Mucosa of rectum (tissue), 2 donors: ENCODE measurements around the gene TNIP2.
"Not testable (repeated sequence)": the region's sequence is repeated elsewhere in the genome, so short reads cannot be mapped to it uniquely, and the experiment has no call there.

Experiments used
- H3K27ac ChIP-seq, 2 donors: one replicate each; pipeline ENCODE4 v1.7.0; 2013; ENCODE audit warnings: inconsistent platforms in 2 of 2, low read depth in 2 of 2, low read length in 2 of 2
- H3K27me3 ChIP-seq, 2 donors: one replicate each; pipeline ENCODE4 v1.7.0; 2013; ENCODE audit warnings: low read length in 2 of 2; ENCODE audit not compliant: control insufficient read depth in 2 of 2, insufficient read depth in 2 of 2
- H3K36me3 ChIP-seq, 2 donors: one replicate each; pipeline ENCODE4 v1.7.0; 2013; ENCODE audit warnings: low read length in 2 of 2; ENCODE audit not compliant: control insufficient read depth in 2 of 2, insufficient read depth in 2 of 2
- H3K4me1 ChIP-seq, 2 donors: one replicate each; pipeline ENCODE4 v1.7.0; 2013; ENCODE audit warnings: low read length in 2 of 2, mild to moderate bottlenecking in 1 of 2; ENCODE audit not compliant: control insufficient read depth in 2 of 2, insufficient read depth in 2 of 2
- H3K4me3 ChIP-seq, 2 donors: one replicate each; pipeline ENCODE4 v1.7.0; 2013; ENCODE audit warnings: low read length in 2 of 2
- H3K9ac ChIP-seq, 2 donors: one replicate each; pipeline ENCODE4 v1.7.0; 2013; ENCODE audit warnings: low read length in 2 of 2, low read depth in 1 of 2, mild to moderate bottlenecking in 1 of 2
- H3K9me3 ChIP-seq, 2 donors: one replicate each; pipeline ENCODE4 v1.7.0; 2013; ENCODE audit warnings: low read length in 2 of 2; ENCODE audit not compliant: control insufficient read depth in 2 of 2
- donor health status: healthy.
- donor health status: Normal muscosa, but diverticular disease.

The TNIP2 gene

GRCh38 chr4:2731907-2732317, 24.2 kb downstream of the TNIP2 start:
- H3K27ac ChIP-seq: no peak overlapping the region
- H3K9me3 ChIP-seq: no peaks in the 10 kb centered on the region
- no peaks in the 10 kb centered on the region for H3K4me1 ChIP-seq
- H3K27me3 ChIP-seq: no peaks in the 10 kb centered on the region
- no peak overlapping the region for H3K4me3 ChIP-seq
- peaks cover 26 to 29% of the 10 kb centered on the region in 2 donors for H3K36me3 ChIP-seq
- H3K9ac ChIP-seq: no peak overlapping the region

- Histone ChIP-seq H3K27ac (no peak overlapping the region), H3K4me3 (no peak overlapping the region), H3K9me3 (no peaks in the 10 kb centered on the region), H3K36me3 (peaks cover 26 to 29% of the 10 kb centered on the region in 2 donors), H3K9ac (no peak overlapping the region), H3K4me1 (no peaks in the 10 kb centered on the region), H3K27me3 (no peaks in the 10 kb centered on the region)
Observed at GRCh38 chr4:2729533-2729875, 26.6 kb downstream of the TNIP2 start.

- H3K4me1 ChIP-seq: no peaks in the 10 kb centered on the region
- no peak overlapping the region for H3K4me3 ChIP-seq
- no peak overlapping the region for H3K27ac ChIP-seq
- no peaks in the 10 kb centered on the region for H3K9me3 ChIP-seq
- peaks cover 26 to 29% of the 10 kb centered on the region in 2 donors for H3K36me3 ChIP-seq
- H3K9ac ChIP-seq: no peak overlapping the region
- no peaks in the 10 kb centered on the region for H3K27me3 ChIP-seq
Observed at GRCh38 chr4:2728806-2729532, 27.2 kb downstream of the TNIP2 start.

GRCh38 chr4:2728221-2728620, 27.9 kb downstream of the TNIP2 start:
- H3K27ac ChIP-seq: no peak overlapping the region

GRCh38 chr4:2726881-2727280, 29.3 kb downstream of the TNIP2 start:
- not testable (repeated sequence) for H3K4me1 ChIP-seq, H3K9me3 ChIP-seq, H3K9ac ChIP-seq, H3K27ac ChIP-seq, H3K4me3 ChIP-seq, H3K27me3 ChIP-seq
- H3K36me3 ChIP-seq: peaks cover 17 to 19% of the 10 kb centered on the region in 2 donors

More at GRCh38 chr4:2728221-2728620, 27.9 kb downstream of the TNIP2 start:
- Histone ChIP-seq H3K9ac (no peak overlapping the region), H3K27me3 (no peaks in the 10 kb centered on the region), H3K36me3 (peaks cover 22 to 26% of the 10 kb centered on the region in 2 donors), H3K9me3 (no peaks in the 10 kb centered on the region), H3K4me3 (no peak overlapping the region), H3K4me1 (no peaks in the 10 kb centered on the region)

- no peaks in the 10 kb centered on the region for H3K4me1 ChIP-seq
- no peaks in the 10 kb centered on the region for H3K9me3 ChIP-seq
- no peak overlapping the region for H3K4me3 ChIP-seq
- no peak overlapping the region for H3K27ac ChIP-seq
- no peak overlapping the region for H3K9ac ChIP-seq
- H3K36me3 ChIP-seq: peaks cover 18 to 24% of the 10 kb centered on the region in 2 donors
- no peaks in the 10 kb centered on the region for H3K27me3 ChIP-seq
Observed at GRCh38 chr4:2725380-2725779, 30.8 kb downstream of the TNIP2 start.

- Histone ChIP-seq H3K4me1 (no peaks in the 10 kb centered on the region), H3K9me3 (no peaks in the 10 kb centered on the region), H3K4me3 (no peak overlapping the region), H3K27me3 (no peaks in the 10 kb centered on the region), H3K27ac (no peak overlapping the region), H3K9ac (no peak overlapping the region), H3K36me3 (peaks cover 12 to 20% of the 10 kb centered on the region in 2 donors)
Observed at GRCh38 chr4:2723751-2724150, 32.4 kb downstream of the TNIP2 start.

- H3K9me3 ChIP-seq: no peaks in the 10 kb centered on the region
- peaks cover 12 to 21% of the 10 kb centered on the region in 2 donors for H3K36me3 ChIP-seq
- no peak overlapping the region for H3K4me3 ChIP-seq
- no peak overlapping the region for H3K9ac ChIP-seq
- no peaks in the 10 kb centered on the region for H3K4me1 ChIP-seq
- H3K27me3 ChIP-seq: no peaks in the 10 kb centered on the region
- no peak overlapping the region for H3K27ac ChIP-seq
Observed at GRCh38 chr4:2722033-2722432, 34.1 kb downstream of the TNIP2 start.

- H3K4me1 ChIP-seq: no peaks in the 10 kb centered on the region
- no peak overlapping the region for H3K9ac ChIP-seq
- no peaks in the 10 kb centered on the region for H3K9me3 ChIP-seq
- H3K27me3 ChIP-seq: no peaks in the 10 kb centered on the region
- peaks cover 16 to 25% of the 10 kb centered on the region in 2 donors for H3K36me3 ChIP-seq
- no peak overlapping the region for H3K27ac ChIP-seq
- no peak overlapping the region for H3K4me3 ChIP-seq
Observed at GRCh38 chr4:2721586-2721985, 34.5 kb downstream of the TNIP2 start.

GRCh38 chr4:2716236-2716635, 39.9 kb downstream of the TNIP2 start:
- no peaks in the 10 kb centered on the region for H3K27me3 ChIP-seq
- peaks cover 21 to 41% of the 10 kb centered on the region in 2 donors for H3K36me3 ChIP-seq

More at GRCh38 chr4:2716236-2716635, 39.9 kb downstream of the TNIP2 start:
- Histone ChIP-seq H3K9me3 (no peaks in the 10 kb centered on the region), H3K9ac (no peak overlapping the region), H3K4me3 (no peak overlapping the region), H3K4me1 (peaks cover 0 to 3% of the 10 kb centered on the region in 2 donors), H3K27ac (no peak overlapping the region)
